H1 (cell line): Measurements from ENCODE around the gene RGR.

Source experiments
- ATF2 ChIP-seq: IDR thresholded peaks from 2 replicates; pipeline ENCODE4 v1.6.1; 2012; ENCODE audit warnings: low read length, inconsistent platforms
- CEBPB ChIP-seq: IDR thresholded peaks from 2 replicates; pipeline ENCODE4 v1.6.1; 2012; ENCODE audit warnings: low read depth, low read length
- EP300 ChIP-seq, 2 experiments: IDR thresholded peaks; 1 replicate in 1 of 2; 2 replicates in 1 of 2; pipeline ENCODE4 v1.6.1; 2011 to 2012; ENCODE audit warnings: low read depth in 2 of 2, low read length in 2 of 2, mild to moderate bottlenecking in 2 of 2, borderline replicate concordance in 1 of 2, inconsistent platforms in 1 of 2, moderate library complexity in 1 of 2
- EZH2 ChIP-seq: fragments of 200-600 bp; sonication (generic); IDR thresholded peaks from 2 replicates; pipeline ENCODE4 v1.7.1; 2012; ENCODE audit warnings: low read depth, mild to moderate bottlenecking, moderate library complexity, low read length, inconsistent platforms; ENCODE audit not compliant: severe bottlenecking
- PHF8 ChIP-seq: fragments of 200-600 bp; sonication (generic); conservative IDR thresholded peaks from 2 replicates; pipeline ENCODE4 v1.7.1; 2012; ENCODE audit warnings: low read depth, mild to moderate bottlenecking, inconsistent platforms, low read length, moderate library complexity
- POLR2A ChIP-seq, 2 experiments: IDR thresholded peaks; 1 replicate in 1 of 2; 2 replicates in 1 of 2; pipeline ENCODE4 v1.6.1; 2011; ENCODE audit warnings: low read depth in 2 of 2, low read length in 2 of 2, mild to moderate bottlenecking in 2 of 2; ENCODE audit errors: control extremely low read depth in 1 of 2
- SRF ChIP-seq: IDR thresholded peaks from 2 replicates; pipeline ENCODE4 v1.6.1; 2011; ENCODE audit warnings: mild to moderate bottlenecking, low read depth, low read length, moderate library complexity
- YY1 ChIP-seq: IDR thresholded peaks from 2 replicates; pipeline ENCODE4 v1.6.1; 2011; ENCODE audit warnings: low read depth, mild to moderate bottlenecking, low read length

DNA sequence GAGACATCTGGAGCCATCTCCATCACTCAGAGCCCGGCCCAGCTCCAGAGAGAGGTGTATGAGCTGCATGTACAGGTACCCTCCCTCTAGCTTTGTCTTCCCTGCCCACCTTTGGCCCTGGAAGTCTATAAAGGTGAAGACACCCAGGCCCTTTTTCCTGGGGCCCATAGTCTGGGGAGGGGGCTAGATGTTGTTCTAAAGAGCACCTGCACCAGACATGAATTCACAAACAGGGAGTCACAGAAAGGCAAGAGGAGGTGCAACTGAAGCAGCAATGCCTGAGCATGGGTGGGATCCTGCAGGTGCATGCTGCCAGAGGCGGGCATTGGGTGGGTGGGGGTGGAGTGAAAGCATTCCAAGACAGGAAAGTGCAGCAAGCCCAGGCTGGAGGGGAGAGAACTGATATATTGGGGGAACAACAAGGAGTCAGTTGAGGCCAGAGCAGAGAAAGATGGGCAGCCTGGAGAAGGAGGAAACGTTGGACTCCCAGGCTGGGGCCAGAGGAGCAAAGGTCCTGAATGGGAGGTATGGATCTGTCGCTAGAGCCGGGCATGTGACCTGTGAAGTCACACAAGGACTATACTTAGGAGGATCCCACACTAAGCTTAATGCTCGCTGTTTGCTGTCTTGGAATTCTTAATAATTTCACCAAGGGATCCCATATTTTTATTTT, 38.9 kb upstream of the RGR start:
- no peak for TF ChIP-seq CEBPB
- no peak for TF ChIP-seq YY1
- TF ChIP-seq SRF: no peak
- TF ChIP-seq POLR2A (IDR thresholded peaks at IDR 0.05; ENCODE audit: control extremely low read depth in 1 of 2, low read depth in 2 of 2, low read length in 2 of 2): no peak
- no peak for TF ChIP-seq EP300 (IDR thresholded peaks at IDR 0.05; ENCODE audit: borderline replicate concordance in 1 of 2, low read depth in 2 of 2, low read length in 2 of 2)
- TF ChIP-seq ATF2: no peak
- no peak for TF ChIP-seq PHF8
- TF ChIP-seq EZH2: no peak
